Sigmoid colon (tissue), 7 donors: ENCODE measurements around the gene SOX6. TPM values are rescaled to one million over a fixed set of nuclear protein-coding genes. Genes with fewer than 3 reads are reported as not detected.

Source experiments
- DNase-seq: peaks from one replicate; pipeline ENCODE4 v3.0.0-alpha.2; 2019
- H3K27ac ChIP-seq, 4 donors: fragments of 200-600 bp; sonication (generic); one replicate each; pipeline ENCODE4 v1.5.1; 2016 to 2019; ENCODE audit warnings: mild to moderate bottlenecking in 1 of 4
- H3K27me3 ChIP-seq, 3 donors: fragments of 200-600 bp; sonication (generic); one replicate each; pipeline ENCODE4 v1.5.1; 2019; ENCODE audit warnings: mild to moderate bottlenecking in 1 of 3
- H3K36me3 ChIP-seq, 4 donors: fragments of 200-600 bp; sonication (generic); one replicate each; pipeline ENCODE4 v1.5.1; 2016 to 2019
- H3K4me1 ChIP-seq, 4 donors: fragments of 200-600 bp; sonication (generic); one replicate each; pipeline ENCODE4 v1.5.1; 2017 to 2019
- H3K4me3 ChIP-seq, 4 donors: fragments of 200-600 bp; sonication (generic); one replicate each; pipeline ENCODE4 v1.5.1; 2017 to 2019; ENCODE audit warnings: mild to moderate bottlenecking in 2 of 4, moderate library complexity in 1 of 4
- H3K9me3 ChIP-seq, 4 donors: fragments of 200-600 bp in 3 of 4; sonication (generic) in 3 of 4; one replicate each; pipeline versions ENCODE4 v1.5.1 to v1.6.1; 2013 to 2019
- EP300 ChIP-seq, 4 donors: sonication (generic); formaldehyde crosslinking; IDR thresholded peaks; one replicate each; pipeline ENCODE4 v1.6.1; 2017; ENCODE audit warnings: antibody characterized with exemption in 4 of 4
- POLR2A ChIP-seq, 2 donors: fragments of 450-650 bp; IDR thresholded peaks; one replicate each; pipeline ENCODE4 v1.6.1; 2016; ENCODE audit warnings: antibody characterized with exemption in 2 of 2, mild to moderate bottlenecking in 2 of 2, moderate library complexity in 2 of 2
- POLR2AphosphoS5 ChIP-seq, 4 donors: sonication (generic); formaldehyde crosslinking; IDR thresholded peaks; one replicate each; pipeline ENCODE4 v1.6.1; 2017; ENCODE audit warnings: antibody characterized with exemption in 4 of 4
- WGBS, 2 donors: extraction: QIAGEN DNeasy Blood & Tissue Kit; methylation state at CpG; one replicate each; pipeline ENCODE4 v1.1.7; 2013; 5-methylcytosine and 5-hydroxymethylcytosine counted together
- intact Hi-C: fragments of 100-400 bp; cut with DNase I; formaldehyde crosslinking; loops from one replicate; pipeline ENCODE4 v1.15.1; 2023
- polyA plus RNA-seq, 3 donors: library from polyadenylated mRNA; stranded (reverse); fragments of 200-250 nt; gene quantifications; one replicate each; pipeline ENCODE4 v1.2.3, GENCODE V29; 2013
- total RNA-seq, 4 donors: library from RNA; depleted of rRNA; stranded (reverse); fragments of >200 nt; gene quantifications; one replicate each; pipeline ENCODE4 v1.1.0, GENCODE V29; 2016
- TF ChIP-seq, protein P1 (sequence below), 4 experiments: fragments of 450-650 bp in 3 of 4; fragments of 200-600 bp in 1 of 4; IDR thresholded peaks; one replicate each; pipeline ENCODE4 v1.5.1; 2016 to 2019; ENCODE audit warnings: antibody characterized with exemption in 4 of 4, mild to moderate bottlenecking in 3 of 4, moderate library complexity in 2 of 4
- donor health status: healthy with polysubstance abuse.
- donor health status: Bipolar disorder and iron deficiency.
- donor health status: healthy.

The SOX6 gene
- total and polyA plus RNA-seq, 7 donors: 0.46 to 6.1 (median 1.7) TPM

DNA sequence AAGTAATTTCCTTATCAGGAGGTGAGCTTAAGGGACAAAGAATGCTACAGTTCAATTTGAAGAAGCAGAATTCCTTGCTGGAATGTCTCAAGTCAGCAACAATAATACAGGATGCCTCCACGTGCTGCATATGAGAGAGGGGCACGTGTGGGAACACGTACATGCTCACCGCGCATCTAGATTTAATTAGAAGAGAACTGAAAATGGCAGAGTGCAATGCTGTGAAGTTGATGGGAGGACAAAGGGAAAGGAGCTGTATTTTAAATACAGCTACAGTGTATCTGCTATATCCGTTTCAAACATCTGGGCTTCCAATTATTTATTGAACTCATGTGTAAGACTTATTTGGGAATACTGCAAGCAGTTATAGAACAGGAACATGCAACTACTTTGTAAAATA lies 328.7 kb downstream of the SOX6 start:
- no peak overlapping the region for H3K27ac ChIP-seq
- no peak overlapping the region for H3K4me3 ChIP-seq
- DNase-seq: no peak
- TF ChIP-seq POLR2A (IDR thresholded peaks at IDR 0.05) (no peak), EP300 (IDR thresholded peaks at IDR 0.05) (no peak), POLR2AphosphoS5 (IDR thresholded peaks at IDR 0.05) (no peak)
- TF ChIP-seq, protein P1, sequence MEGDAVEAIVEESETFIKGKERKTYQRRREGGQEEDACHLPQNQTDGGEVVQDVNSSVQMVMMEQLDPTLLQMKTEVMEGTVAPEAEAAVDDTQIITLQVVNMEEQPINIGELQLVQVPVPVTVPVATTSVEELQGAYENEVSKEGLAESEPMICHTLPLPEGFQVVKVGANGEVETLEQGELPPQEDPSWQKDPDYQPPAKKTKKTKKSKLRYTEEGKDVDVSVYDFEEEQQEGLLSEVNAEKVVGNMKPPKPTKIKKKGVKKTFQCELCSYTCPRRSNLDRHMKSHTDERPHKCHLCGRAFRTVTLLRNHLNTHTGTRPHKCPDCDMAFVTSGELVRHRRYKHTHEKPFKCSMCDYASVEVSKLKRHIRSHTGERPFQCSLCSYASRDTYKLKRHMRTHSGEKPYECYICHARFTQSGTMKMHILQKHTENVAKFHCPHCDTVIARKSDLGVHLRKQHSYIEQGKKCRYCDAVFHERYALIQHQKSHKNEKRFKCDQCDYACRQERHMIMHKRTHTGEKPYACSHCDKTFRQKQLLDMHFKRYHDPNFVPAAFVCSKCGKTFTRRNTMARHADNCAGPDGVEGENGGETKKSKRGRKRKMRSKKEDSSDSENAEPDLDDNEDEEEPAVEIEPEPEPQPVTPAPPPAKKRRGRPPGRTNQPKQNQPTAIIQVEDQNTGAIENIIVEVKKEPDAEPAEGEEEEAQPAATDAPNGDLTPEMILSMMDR (IDR thresholded peaks at IDR 0.05): no peak
- intact Hi-C loops: no loop called here
- no peaks in the 10 kb centered on the region for H3K9me3 ChIP-seq
- H3K27me3 ChIP-seq: peaks cover 0 to 3% (median 0%) of the 10 kb centered on the region in 3 donors
- H3K4me1 ChIP-seq: no peaks in the 10 kb centered on the region
- WGBS, 2 donors: 83 to 90% methylated on average over 6 of the region's 6 CpGs
- no peaks in the 10 kb centered on the region for H3K36me3 ChIP-seq

GRCh38 chr11:16026849-16027248 lies 329.5 kb downstream of the SOX6 start:
- Histone ChIP-seq H3K9me3 (no peaks in the 10 kb centered on the region), H3K27me3 (peaks cover 0 to 3% (median 0%) of the 10 kb centered on the region in 3 donors), H3K4me1 (no peaks in the 10 kb centered on the region), H3K36me3 (no peaks in the 10 kb centered on the region), H3K27ac (no peak overlapping the region), H3K4me3 (no peak overlapping the region)
- WGBS, 2 donors: 96 to 97% methylated on average over 2 of the region's 2 CpGs
- intact Hi-C loops: no loop called here
- no peak for TF ChIP-seq POLR2AphosphoS5 (IDR thresholded peaks at IDR 0.05)
- TF ChIP-seq EP300 (IDR thresholded peaks at IDR 0.05): no peak
- TF ChIP-seq POLR2A (IDR thresholded peaks at IDR 0.05): no peak
- TF ChIP-seq, protein P1 (IDR thresholded peaks at IDR 0.05): no peak
- no peak for DNase-seq

DNA sequence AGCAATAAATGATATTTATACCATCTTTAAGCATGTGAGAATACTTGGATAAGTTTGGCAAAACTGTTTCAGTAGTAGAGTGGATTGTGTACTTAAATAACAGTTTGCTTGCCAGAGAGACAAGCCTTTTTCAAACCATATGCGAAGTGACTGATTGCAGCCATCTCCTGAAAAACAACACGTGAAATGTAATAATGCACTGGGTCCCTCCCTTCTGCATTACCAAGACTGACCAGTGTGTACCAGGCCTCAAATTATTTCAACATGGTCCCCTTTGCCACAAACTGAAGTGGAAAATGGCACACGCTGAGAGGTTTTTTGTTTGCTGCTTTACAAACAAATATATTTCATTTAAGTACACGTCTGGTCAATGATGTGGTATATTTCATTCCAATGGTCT lies 337.4 kb downstream of the SOX6 start:
- H3K27ac ChIP-seq: no peak overlapping the region
- 84 to 86% methylated on average over 4 of the region's 4 CpGs for WGBS, 2 donors
- intact Hi-C loops: no loop called here
- no peak for DNase-seq
- peaks cover 0 to 5% (median 0%) of the 10 kb centered on the region in 4 donors for H3K4me1 ChIP-seq
- TF ChIP-seq POLR2AphosphoS5 (IDR thresholded peaks at IDR 0.05): no peak
- no peak for TF ChIP-seq POLR2A (IDR thresholded peaks at IDR 0.05)
- TF ChIP-seq, protein P1 (IDR thresholded peaks at IDR 0.05): no peak
- TF ChIP-seq EP300 (IDR thresholded peaks at IDR 0.05): no peak
- no peaks in the 10 kb centered on the region for H3K9me3 ChIP-seq
- H3K27me3 ChIP-seq: no peaks in the 10 kb centered on the region
- H3K4me3 ChIP-seq: no peak overlapping the region
- no peaks in the 10 kb centered on the region for H3K36me3 ChIP-seq

- no peaks in the 10 kb centered on the region for H3K36me3 ChIP-seq
- WGBS, 2 donors: 90 to 92% methylated on average over 2 of the region's 2 CpGs
- TF ChIP-seq POLR2A (IDR thresholded peaks at IDR 0.05) (no peak), EP300 (IDR thresholded peaks at IDR 0.05) (no peak), POLR2AphosphoS5 (IDR thresholded peaks at IDR 0.05) (no peak)
- TF ChIP-seq, protein P1 (IDR thresholded peaks at IDR 0.05): no peak
- no peak overlapping the region for H3K4me3 ChIP-seq
- H3K4me1 ChIP-seq: peaks cover 0 to 5% (median 0%) of the 10 kb centered on the region in 4 donors
- no peak for DNase-seq
- no peaks in the 10 kb centered on the region for H3K27me3 ChIP-seq
- H3K9me3 ChIP-seq: no peaks in the 10 kb centered on the region
- intact Hi-C loops: no loop called here
- no peak overlapping the region for H3K27ac ChIP-seq
These were observed 339.9 kb downstream of the SOX6 start for GRCh38 chr11:16016468-16016829.
